HepG2 (cell line): Measurements from ENCODE around the gene SAMD15. TPM values are rescaled to one million over a fixed set of nuclear protein-coding genes. Genes with fewer than 3 reads are reported as not detected.

Experiments used
- ATAC-seq: fragments of 200-7000 bp; cut with Tn5 transposase; 3 replicates; pipeline ENCODE4 v1.9.1; 2020; ENCODE audit warnings: mild to moderate bottlenecking, moderate library complexity
- BruUV-seq: library from RNA; stranded (reverse); fragments of 400-500 nt; replicated peaks from 2 replicates; lab custom pipeline; 2021; lab: Mats Ljungman, UMichigan
- CTCF ChIA-PET: fragments of 300-600 bp; formaldehyde crosslinking; extraction: SDS; loops from one replicate; lab custom pipeline; 2021; ENCODE audit warnings: low total read pairs, inconsistent platforms, low intra/inter-chr PET ratio; lab: Yijun Ruan, JAX
- POLR2A ChIA-PET: fragments of 350-600 bp; sonication (Branson Sonifier 250); formaldehyde crosslinking; loops from one replicate; lab custom pipeline; 2020; ENCODE audit warnings: antibody characterized with exemption, inconsistent platforms; lab: Yijun Ruan, JAX
- DNase-seq: peaks from one replicate; pipeline ENCODE4 v3.0.0-alpha.2; 2015; ENCODE audit warnings: low spot score
- FAIRE-seq: peaks from 3 replicates; lab custom pipeline; 2011; peaks lifted over from hg19 to GRCh38; lab: Jason Lieb, UNC
- H2AFZ ChIP-seq: one replicate; pipeline ENCODE4 v1.6.1; 2011; ENCODE audit warnings: low read length, inconsistent platforms
- H3K27ac ChIP-seq: fragments of 300-600 bp; 3 replicates; pipeline ENCODE4 v1.8.0; 2011; ENCODE audit warnings: mixed run types, mild to moderate bottlenecking, mixed read lengths, low read length, inconsistent platforms; ENCODE audit not compliant: insufficient read depth; ENCODE audit errors: extremely low read length
- H3K27me3 ChIP-seq, 2 experiments: fragments of 200-600 bp in 1 of 2; 2 replicates in 1 of 2; 3 replicates in 1 of 2; pipeline versions ENCODE4 v1.6.0 to v1.8.0; 2011; ENCODE audit warnings: low read length in 2 of 2, mild to moderate bottlenecking in 2 of 2, moderate library complexity in 2 of 2, inconsistent platforms in 1 of 2; ENCODE audit not compliant: insufficient read depth in 2 of 2, control insufficient read depth in 1 of 2
- H3K36me3 ChIP-seq, 2 experiments: fragments of 200-600 bp in 1 of 2; replicated peaks in 1 of 2; 2 replicates in 1 of 2; 3 replicates in 1 of 2; pipeline versions ENCODE4 v1.5.1 to v1.8.0; 2011; ENCODE audit warnings: low read length in 2 of 2, inconsistent platforms in 1 of 2; ENCODE audit not compliant: insufficient read depth in 2 of 2, control insufficient read depth in 1 of 2
- H3K4me1 ChIP-seq: 2 replicates; pipeline ENCODE4 v1.5.1; 2012; ENCODE audit warnings: low read length, inconsistent platforms; ENCODE audit not compliant: insufficient read depth
- H3K4me2 ChIP-seq: 2 replicates; pipeline ENCODE4 v1.6.0; 2011; ENCODE audit warnings: low read depth, low read length, inconsistent platforms
- H3K4me3 ChIP-seq, 3 experiments: fragments of 200-600 bp in 1 of 3; sonication (generic), shearing (Covaris generic) in 1 of 3; replicated peaks in 1 of 3; 2 replicates each; pipeline ENCODE4 v1.5.1; 2011 to 2016; ENCODE audit warnings: low read length in 3 of 3, inconsistent platforms in 2 of 3, low read depth in 2 of 3, mild to moderate bottlenecking in 2 of 3, control low read depth in 1 of 3, mixed read lengths in 1 of 3; ENCODE audit not compliant: insufficient read depth in 1 of 3
- H3K79me2 ChIP-seq: one replicate; pipeline ENCODE4 v1.6.1; 2011; ENCODE audit warnings: low read length, inconsistent platforms; ENCODE audit not compliant: insufficient read depth
- H3K9ac ChIP-seq: 2 replicates; pipeline ENCODE4 v1.6.0; 2011; ENCODE audit warnings: mild to moderate bottlenecking, low read depth, low read length, inconsistent platforms; ENCODE audit not compliant: insufficient read depth
- H3K9me3 ChIP-seq: 2 replicates; pipeline ENCODE4 v1.5.1; 2012; ENCODE audit warnings: mild to moderate bottlenecking, low read length
- H4K20me1 ChIP-seq: 2 replicates; pipeline ENCODE4 v1.6.0; 2011; ENCODE audit warnings: inconsistent platforms, mild to moderate bottlenecking, low read length, moderate library complexity; ENCODE audit not compliant: insufficient read depth
- ADNP ChIP-seq: sonication (generic); formaldehyde crosslinking; IDR thresholded peaks from 2 replicates; pipeline ENCODE4 v1.4.0; 2020; ENCODE audit warnings: missing genetic modification reagents
- ATRX ChIP-seq: sonication (generic); formaldehyde crosslinking; IDR thresholded peaks from 2 replicates; pipeline ENCODE4 v1.4.0; 2020; ENCODE audit warnings: missing genetic modification reagents, borderline replicate concordance
- FOSL1 ChIP-seq: sonication (generic); formaldehyde crosslinking; IDR thresholded peaks from 2 replicates; pipeline ENCODE4 v1.9.0; 2021; ENCODE audit warnings: missing genetic modification reagents, borderline replicate concordance
- FOXA1 ChIP-seq, 2 experiments: fragments of 450-650 bp in 1 of 2; sonication (generic) in 1 of 2; formaldehyde crosslinking in 1 of 2; IDR thresholded peaks; 2 replicates each; pipeline versions ENCODE4 v1.4.0 to v1.6.1; 2016 to 2020; ENCODE audit warnings: missing genetic modification reagents in 1 of 2
- RXRB ChIP-seq: IDR thresholded peaks from 2 replicates; pipeline ENCODE4 v1.6.1; 2016; ENCODE audit warnings: borderline replicate concordance, missing genetic modification reagents, missing compliant biosample characterization
- SKI ChIP-seq: fragments of 450-650 bp; IDR thresholded peaks from one replicate; pipeline ENCODE4 v1.6.1; 2018; ENCODE audit warnings: mild to moderate bottlenecking; ENCODE audit not compliant: partially characterized antibody
- TEAD3 ChIP-seq: optimal IDR thresholded peaks from 2 replicates; pipeline ENCODE3; 2016; ENCODE audit warnings: borderline replicate concordance
- ZBTB20 ChIP-seq: sonication (generic); formaldehyde crosslinking; IDR thresholded peaks from 2 replicates; pipeline ENCODE4 v1.8.1; 2023; ENCODE audit warnings: missing genetic modification reagents, low read depth, mild to moderate bottlenecking, borderline replicate concordance
- ZBTB38 ChIP-seq: sonication (generic); formaldehyde crosslinking; IDR thresholded peaks from 2 replicates; pipeline ENCODE4 v1.5.1; 2020; ENCODE audit warnings: mild to moderate bottlenecking, missing genetic modification reagents
- ZFP36 ChIP-seq: fragments of 150-350 bp; IDR thresholded peaks from 2 replicates; pipeline ENCODE4 v1.6.1; 2018; ENCODE audit warnings: borderline replicate concordance, low read length, low read depth; ENCODE audit not compliant: partially characterized antibody
- ZNF24 ChIP-seq: fragments of 450-650 bp; IDR thresholded peaks from 2 replicates; pipeline ENCODE4 v1.6.1; 2017; ENCODE audit warnings: antibody characterized with exemption, mild to moderate bottlenecking
- ZNF407 ChIP-seq: sonication (generic); formaldehyde crosslinking; IDR thresholded peaks from one replicate; pipeline ENCODE4 v1.5.1; 2020; ENCODE audit warnings: mild to moderate bottlenecking, missing genetic modification reagents; ENCODE audit errors: not compliant biosample characterization
- ZNF589 ChIP-seq: sonication (generic); formaldehyde crosslinking; conservative IDR thresholded peaks from 2 replicates; pipeline ENCODE4 v1.8.0; 2022; ENCODE audit warnings: mild to moderate bottlenecking, moderate library complexity, missing genetic modification reagents
- ZNF691 ChIP-seq: sonication (generic); formaldehyde crosslinking; IDR thresholded peaks from 2 replicates; pipeline ENCODE4 v1.4.0; 2020; ENCODE audit warnings: missing genetic modification reagents, low read depth, mild to moderate bottlenecking, borderline replicate concordance
- WGBS: methylation state at CpG from one replicate; pipeline ENCODE4 v1.1.6; 2017; ENCODE audit warnings: low lambda C conversion rate; 5-methylcytosine and 5-hydroxymethylcytosine counted together
- in situ Hi-C: cut with HindIII; loops from 2 replicates; pipeline ENCODE4 v1.10.0; 2017; ENCODE audit warnings: low pct_unique_long_range_greater_than_20kb; ENCODE audit not compliant: extremely low pct_ligation_motif_present
- intact Hi-C: fragments of 100-400 bp; cut with micrococcal nuclease; formaldehyde crosslinking; loops from one replicate; pipeline ENCODE4 v1.10.0; 2022; ENCODE audit not compliant: unreplicated experiment
- polyA plus RNA-seq, 8 experiments: library from polyadenylated mRNA; depleted of rRNA in 3 of 8; stranded (reverse) in 7 of 8; unstranded in 1 of 8; fragments of >200 nt; fragmentation: Illumina TruSeq in 4 of 8; extraction: Trizol in 4 of 8; gene quantifications; 2 replicates each; pipeline versions ENCODE4 v1.2.1 to v1.2.3, GENCODE V29; 2011 to 2016; ENCODE audit warnings: low read depth in 4 of 8, missing spikeins in 1 of 8, mixed read lengths in 1 of 8; ENCODE audit not compliant: insufficient read depth in 1 of 8
- total RNA-seq, 5 experiments: library from RNA; depleted of rRNA; stranded (reverse); fragments of >200 nt; fragmentation: Illumina TruSeq; extraction: Trizol; gene quantifications; 2 replicates each; pipeline ENCODE4 v1.2.3, GENCODE V29; 2016; ENCODE audit warnings: low read depth in 1 of 5

The SAMD15 gene
- total and polyA plus RNA-seq, 2 of the 13 experiments (the other 11 are each of a cell fraction or from before 2014, with no cell fraction given) = 0.09 to 1.3 TPM

GRCh38 chr14:77421201-77421600 lies 44.0 kb downstream of the SAMD15 start (continued):
- no peak for TF ChIP-seq ZFP36
- TF ChIP-seq FOSL1 (CRISPR knock-in tag) = no peak
- TF ChIP-seq ATRX (CRISPR knock-in tag) = no peak
- no peak for TF ChIP-seq ZBTB38 (CRISPR knock-in tag)
- TF ChIP-seq ZBTB20 (CRISPR knock-in tag) = no peak
- TF ChIP-seq ADNP = no peak
- TF ChIP-seq ZNF589 = no peak

- H3K27me3 ChIP-seq = no peaks in the 10 kb centered on the region
- no peak within 1 kb of the TSS for H2AFZ ChIP-seq
- no peak for ATAC-seq
- no peak within 1 kb of the TSS for H3K4me3 ChIP-seq
- peaks cover 14% of the 10 kb centered on the region for H3K9me3 ChIP-seq
- intact Hi-C loops = no loop called here
- H3K79me2 ChIP-seq = no peaks in the 10 kb centered on the region
- in situ Hi-C loops = no loop called here
- FAIRE-seq = no peak
- H4K20me1 ChIP-seq = no peaks in the 10 kb centered on the region
- no peak within 1 kb of the TSS for H3K27ac ChIP-seq
- H3K36me3 ChIP-seq = peaks cover 4 to 40% of the 10 kb centered on the region in 2 experiments
- BruUV-seq = no TSS peak
- no peak within 1 kb of the TSS for H3K9ac ChIP-seq
- ChIA-PET POLR2A (no interaction called here), CTCF (no interaction called here)
- H3K4me1 ChIP-seq = no peaks in the 10 kb centered on the region
- no peak for DNase-seq
- WGBS = 100% methylated on average over 1 of the region's 1 CpG
- H3K4me2 ChIP-seq = no peak within 1 kb of the TSS
- TF ChIP-seq ZNF24 = no peak
- TF ChIP-seq ZNF691 (CRISPR knock-in tag) = no peak
- TF ChIP-seq RXRB (CRISPR knock-in tag) = no peak
- no peak for TF ChIP-seq FOXA1 (IDR thresholded peaks at IDR 0.05)
- TF ChIP-seq FOXA1 (CRISPR knock-in tag; IDR thresholded peaks at IDR 0.05) = no peak
- TF ChIP-seq ZNF407 (CRISPR knock-in tag) = no peak
- no peak for TF ChIP-seq SKI
- no peak for TF ChIP-seq TEAD3 (CRISPR knock-in tag)
These were observed 46.2 kb downstream of the SAMD15 start, which contains the start of gene NOXRED1 for GRCh38 chr14:77423423-77423822. TSS of gene NOXRED1 (minus strand) at chr14:77423523. CDS start at chr14:77422889, 634 bp downstream.
